GM19240 (cell line): ENCODE data around the gene MICAL2.

ENCODE experiments used
- DNase-seq: peaks from one replicate; pipeline ENCODE4 v3.0.0; 2011; ENCODE audit warnings: low spot score; ENCODE audit not compliant: insufficient read length

The MICAL2 gene, protein sequence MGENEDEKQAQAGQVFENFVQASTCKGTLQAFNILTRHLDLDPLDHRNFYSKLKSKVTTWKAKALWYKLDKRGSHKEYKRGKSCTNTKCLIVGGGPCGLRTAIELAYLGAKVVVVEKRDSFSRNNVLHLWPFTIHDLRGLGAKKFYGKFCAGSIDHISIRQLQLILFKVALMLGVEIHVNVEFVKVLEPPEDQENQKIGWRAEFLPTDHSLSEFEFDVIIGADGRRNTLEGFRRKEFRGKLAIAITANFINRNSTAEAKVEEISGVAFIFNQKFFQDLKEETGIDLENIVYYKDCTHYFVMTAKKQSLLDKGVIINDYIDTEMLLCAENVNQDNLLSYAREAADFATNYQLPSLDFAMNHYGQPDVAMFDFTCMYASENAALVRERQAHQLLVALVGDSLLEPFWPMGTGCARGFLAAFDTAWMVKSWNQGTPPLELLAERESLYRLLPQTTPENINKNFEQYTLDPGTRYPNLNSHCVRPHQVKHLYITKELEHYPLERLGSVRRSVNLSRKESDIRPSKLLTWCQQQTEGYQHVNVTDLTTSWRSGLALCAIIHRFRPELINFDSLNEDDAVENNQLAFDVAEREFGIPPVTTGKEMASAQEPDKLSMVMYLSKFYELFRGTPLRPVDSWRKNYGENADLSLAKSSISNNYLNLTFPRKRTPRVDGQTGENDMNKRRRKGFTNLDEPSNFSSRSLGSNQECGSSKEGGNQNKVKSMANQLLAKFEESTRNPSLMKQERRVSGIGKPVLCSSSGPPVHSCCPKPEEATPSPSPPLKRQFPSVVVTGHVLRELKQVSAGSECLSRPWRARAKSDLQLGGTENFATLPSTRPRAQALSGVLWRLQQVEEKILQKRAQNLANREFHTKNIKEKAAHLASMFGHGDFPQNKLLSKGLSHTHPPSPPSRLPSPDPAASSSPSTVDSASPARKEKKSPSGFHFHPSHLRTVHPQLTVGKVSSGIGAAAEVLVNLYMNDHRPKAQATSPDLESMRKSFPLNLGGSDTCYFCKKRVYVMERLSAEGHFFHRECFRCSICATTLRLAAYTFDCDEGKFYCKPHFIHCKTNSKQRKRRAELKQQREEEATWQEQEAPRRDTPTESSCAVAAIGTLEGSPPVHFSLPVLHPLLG

DNA sequence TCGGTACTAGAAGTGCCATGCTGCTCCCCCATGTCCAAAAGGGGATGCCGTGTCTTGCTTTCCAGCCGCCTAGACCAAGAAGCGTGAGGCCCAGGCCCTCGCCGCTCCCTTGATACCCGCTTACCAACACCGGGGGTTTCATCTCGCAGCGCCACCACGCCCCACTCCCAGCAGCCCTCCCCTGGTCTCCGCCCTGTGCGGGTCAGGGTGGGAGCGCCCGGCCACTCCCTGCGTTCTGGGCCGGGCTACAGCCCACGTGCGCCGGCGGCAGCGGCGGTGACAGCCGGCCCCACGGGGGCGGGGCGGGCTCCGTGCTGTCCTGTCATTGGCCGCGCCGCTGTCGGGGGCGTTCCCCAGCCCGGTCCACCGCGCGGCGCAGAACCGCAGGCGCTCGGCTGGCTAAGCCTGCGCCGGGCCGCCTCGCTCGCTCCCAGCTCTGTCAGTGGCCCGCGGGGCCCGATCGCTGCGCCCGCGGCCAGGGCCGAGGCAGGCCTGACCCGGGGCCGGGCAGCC lies at the start of gene MICAL2:
Gene MICAL2 (plus strand): TSS at position 390 of the 513 bp plus-strand sequence. CDS start 51,566 bp downstream, outside the sequence.
- DNase-seq: peak; percentile 87

DNA sequence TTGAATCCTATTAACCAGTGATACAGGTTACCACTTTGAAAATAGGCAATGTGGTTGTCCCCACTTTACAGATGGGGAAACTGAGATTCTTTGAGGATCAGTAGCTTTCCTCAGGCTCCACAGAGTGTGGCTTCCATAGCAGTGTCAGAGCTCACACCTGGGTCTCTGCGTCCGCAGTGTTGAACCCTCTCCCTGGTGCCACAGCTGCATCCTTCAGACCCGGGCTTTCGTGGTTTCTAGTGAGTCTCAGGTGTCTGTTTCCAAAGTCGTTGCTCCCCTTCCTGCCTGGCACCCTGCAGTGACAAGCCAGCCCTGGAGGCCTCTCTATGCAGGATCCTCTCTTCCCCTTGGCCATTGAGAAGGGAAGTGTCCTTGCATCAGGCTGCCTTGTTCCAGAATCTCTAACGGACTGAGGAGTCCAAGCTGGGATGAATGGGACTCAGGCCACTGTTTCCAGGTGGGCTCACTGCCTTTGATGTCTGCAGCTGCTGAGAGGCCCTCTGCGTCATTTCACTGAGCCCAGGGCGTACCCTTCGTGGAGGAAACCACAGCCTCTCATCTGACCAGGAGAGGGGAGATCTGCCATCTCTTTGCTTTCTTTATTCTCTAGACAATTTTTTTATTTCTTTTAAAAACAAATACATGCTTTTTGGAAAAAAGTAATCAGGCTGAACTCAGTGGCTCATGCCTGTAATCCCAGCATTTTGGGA lies 48.4 kb upstream of the MICAL2 start:
- no peak for DNase-seq

DNA sequence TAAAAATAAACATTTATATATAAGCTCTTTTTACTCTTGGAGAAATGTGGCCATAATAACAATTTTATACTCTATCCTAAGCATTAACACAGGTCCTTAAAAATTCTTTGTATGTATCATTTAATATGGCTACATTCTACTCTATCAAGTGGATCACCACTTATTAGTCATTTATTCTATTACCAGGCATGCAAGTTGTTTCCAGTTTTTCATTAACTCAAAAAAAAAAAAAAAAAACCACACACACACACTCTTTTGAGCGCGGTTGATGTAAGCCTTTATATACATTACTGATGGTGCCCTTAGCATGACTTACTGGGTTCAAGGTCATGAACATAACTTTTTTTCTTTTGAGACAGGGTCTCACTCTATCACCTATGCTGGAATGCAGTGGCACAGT lies 47.1 kb upstream of the MICAL2 start:
- DNase-seq: no peak

DNA sequence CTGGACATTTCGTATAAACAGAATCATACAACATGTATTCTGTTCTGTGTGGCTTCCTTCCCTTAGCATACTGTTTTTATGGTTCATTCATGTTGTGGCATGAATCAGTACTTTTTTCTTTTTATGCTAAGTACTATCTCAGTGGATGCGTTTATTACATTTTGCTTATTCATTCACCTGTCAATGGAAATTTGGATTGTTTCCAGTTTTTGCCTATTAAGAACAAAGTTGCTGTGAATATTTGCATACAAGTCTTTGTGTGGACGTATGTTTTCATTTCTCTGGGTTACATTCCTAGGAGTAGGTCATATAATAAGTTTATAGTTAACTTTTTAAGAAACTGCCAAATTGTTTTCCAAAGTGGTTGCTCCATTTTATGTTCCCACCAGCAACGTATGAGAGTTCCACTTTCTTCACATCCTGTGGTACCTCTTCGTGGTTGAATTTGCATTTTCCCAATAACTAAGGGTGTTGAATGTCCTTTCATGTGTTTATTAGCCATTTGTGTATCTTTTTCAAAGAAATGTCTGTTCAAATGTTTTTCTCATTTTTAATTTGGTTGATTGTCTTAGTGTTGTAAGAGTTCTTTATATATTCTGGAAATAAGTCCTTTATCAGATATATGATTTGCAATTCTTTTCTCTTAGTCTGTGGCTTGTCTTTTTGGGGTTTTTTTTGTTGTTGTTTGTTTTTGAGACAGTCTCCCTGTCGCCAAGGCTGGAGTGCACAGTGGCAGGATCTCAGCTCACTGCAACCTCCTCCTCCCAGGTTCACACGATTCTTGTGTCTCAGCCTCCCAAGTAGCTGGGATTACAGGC lies 46.0 kb upstream of the MICAL2 start:
- no peak for DNase-seq

DNA sequence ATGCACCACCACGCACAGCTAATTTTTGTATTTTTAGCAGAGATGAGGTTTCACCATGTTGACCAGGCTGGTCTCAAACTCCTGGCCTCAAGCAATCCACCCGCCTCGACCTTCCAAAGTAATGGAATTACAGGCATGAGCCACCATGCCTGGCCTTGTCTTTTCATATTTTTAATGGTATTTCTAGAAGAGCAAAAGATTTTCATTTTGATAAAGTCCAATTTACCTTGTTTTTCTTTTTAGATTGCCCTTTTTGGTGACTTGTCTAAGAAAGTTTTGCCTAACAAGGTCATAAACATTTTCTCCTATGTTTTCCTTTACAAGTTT lies 45.5 kb upstream of the MICAL2 start:
- DNase-seq: no peak

DNA sequence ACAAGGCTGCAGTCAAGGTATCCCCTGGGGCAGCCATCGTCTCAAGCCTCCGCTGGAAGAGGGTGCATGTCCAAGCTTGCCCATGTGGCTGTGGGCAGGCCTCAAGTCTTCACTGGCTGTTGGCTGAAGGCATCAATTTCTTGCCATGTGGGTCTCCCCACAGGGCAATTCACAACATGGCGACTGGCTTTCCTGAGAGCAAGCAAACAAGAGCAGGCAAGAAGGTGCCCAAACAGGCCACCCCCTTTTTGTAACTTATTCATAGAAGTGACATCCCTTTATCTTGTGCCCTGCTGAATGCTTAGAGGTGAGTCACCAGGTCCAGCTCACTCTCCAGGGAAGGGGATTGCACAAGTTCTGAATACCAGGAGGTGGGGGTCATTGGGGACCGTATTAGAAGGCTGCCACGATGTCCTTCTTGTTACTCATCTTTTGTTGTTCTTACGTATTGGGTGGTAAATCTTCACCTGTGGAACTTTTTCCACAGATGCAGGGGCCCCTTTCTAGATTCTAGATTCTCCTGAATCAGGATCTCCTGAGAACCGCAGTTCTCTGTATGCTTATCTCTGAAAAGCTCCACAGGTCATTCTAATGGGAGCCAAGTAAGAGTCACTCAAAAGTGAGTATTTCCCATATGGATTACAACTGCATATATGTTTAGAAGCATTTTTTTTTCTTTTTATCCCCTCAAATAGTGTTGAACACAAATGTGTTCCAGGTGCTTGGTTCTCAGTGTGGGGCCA lies 44.2 kb upstream of the MICAL2 start:
- DNase-seq: no peak

DNA sequence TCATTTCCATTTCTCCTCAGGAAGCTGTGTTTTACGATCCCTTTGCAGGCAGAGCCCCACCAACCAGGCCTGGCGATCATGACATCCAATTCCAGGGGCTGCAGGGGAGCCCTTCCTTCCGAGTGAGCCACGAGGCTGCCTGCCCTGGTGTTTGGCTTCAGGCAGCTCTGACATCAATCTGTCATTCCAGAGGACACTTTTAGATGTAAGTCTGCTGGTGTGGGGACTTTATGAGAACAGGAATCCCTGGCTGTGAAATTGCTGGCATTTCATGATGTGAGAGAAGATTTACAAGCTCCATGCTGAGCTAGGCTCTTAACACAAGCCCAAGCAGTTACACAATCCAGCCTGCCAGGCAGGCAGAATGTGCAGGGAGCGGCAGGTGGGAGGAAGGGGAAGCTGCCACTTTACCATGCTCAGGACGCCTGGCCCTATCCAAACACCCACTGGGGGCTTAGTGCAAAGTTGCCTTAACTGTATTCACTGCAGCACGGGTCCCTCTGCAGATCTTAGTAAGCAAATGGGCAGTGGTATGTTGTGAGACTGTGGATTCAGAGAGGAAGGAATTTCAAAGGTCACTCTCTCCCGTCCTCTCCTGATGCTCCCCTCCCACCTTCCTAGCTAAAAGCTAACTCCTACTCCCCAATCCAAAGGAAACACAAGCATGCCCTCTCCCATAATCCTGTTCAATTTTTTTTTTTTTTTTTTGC lies 43.4 kb upstream of the MICAL2 start:
- no peak for DNase-seq

DNA sequence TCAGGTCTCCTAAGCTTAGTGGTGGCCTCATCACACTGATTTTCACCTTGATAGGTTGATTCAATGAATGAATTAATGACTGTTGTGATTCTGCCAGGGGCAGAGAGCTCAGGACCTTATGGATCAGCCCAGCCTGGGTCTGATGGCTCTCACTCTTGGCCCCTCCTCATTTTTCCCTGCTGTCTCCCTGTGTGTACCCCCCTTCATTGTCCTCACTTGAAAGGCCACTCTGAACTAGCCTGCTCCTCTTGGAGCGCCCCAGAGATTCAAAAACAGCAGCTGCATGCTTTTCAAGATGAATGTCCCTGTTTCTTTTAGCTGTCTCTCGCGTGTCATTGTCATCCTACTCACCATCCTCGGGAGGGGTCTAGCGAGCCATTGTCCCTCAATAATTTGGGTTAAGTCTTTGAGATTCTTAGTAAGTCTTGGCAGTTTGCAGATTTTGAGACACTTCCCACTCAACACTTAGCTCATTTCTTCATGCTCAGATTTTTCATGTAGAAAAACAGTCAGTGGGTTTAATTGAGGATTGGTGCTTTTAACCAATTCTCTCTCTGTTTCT lies 42.5 kb upstream of the MICAL2 start:
- DNase-seq: no peak

DNA sequence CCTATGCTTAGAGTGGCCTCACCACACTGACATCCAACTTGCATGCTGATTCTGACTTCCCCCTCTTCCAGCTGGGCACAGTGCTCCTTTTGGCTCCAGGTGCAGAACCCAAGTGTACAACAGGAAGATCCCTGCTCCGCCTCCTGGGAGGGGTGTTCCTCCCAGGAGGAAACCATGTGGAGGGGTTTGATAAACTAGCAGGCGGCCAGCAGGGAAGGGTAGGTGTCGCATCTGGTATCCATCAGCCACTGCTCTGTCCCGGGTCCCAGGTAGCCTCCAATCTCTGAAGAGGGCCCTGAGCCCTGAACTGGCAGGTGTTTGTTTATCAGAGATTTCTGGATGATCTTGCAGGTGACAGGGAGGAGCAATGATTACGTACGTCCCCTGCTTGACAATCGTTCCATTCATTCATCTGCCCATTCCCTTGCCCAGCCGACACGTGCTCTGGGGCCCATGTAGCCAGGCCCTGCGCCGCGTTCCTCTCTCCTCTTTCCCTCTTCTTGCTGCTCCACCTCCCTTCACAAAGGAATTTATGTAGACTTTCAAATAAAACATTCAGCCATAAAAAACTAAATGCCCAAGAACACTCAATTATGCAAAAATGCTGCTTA lies 41.2 kb upstream of the MICAL2 start:
- DNase-seq: no peak

DNA sequence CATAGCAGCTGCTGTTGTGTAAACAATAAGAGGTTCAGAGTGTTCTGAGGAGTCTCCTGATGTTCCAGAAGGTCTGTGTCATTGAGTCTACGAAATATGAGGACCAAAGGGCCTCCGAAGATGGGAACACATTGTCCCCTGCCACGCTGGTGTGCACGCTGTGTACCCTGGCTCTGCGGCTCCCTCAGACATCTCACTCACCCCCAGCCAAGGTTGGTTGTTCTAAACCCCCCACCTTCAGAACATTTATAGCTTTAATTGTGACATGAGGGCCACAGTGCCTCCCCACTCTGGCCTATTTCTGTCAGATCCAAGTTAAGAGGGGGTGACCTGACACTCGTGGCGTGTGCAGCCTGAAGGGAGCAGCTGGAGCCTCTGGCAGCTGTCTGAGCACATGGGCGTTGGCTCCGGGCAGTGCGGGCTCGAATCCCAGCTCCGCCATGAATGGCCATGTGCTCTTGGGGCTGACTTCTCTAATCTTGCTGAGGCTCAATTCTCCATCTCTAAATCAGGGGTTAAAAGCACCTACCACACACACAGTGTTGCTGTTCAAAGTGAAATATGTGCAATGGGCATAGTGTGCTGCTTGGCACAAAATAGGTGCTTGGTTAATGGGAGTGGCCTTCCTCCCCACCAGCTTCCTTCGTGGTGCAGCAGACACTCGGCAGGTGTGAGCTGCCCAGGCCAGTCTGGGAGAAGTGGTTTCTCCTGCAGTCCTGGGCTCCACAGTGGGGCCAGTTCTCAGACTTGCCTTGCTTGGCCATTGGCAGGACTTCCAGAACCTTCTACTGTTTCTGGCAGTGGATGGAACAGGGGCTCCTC lies 39.7 kb upstream of the MICAL2 start:
- no peak for DNase-seq

DNA sequence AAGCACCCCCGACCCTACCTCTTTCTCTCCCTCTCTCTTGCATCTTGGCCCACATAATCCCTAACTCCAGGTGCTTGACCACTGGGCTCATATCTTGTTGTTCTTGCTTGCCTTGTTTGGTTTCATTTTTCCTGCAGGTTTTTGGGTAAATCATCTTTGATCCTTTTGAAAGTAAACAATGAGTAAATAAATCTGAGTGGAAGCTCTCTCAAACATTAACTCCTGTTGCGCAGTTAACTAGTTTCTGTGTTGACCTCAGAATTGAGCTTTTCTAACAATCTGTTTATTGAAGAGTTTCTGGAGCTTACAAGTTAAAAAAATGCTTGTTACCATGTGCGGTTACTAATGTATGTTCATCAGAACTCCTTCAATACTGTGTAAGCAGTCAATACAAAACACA lies 38.8 kb upstream of the MICAL2 start:
- no peak for DNase-seq

DNA sequence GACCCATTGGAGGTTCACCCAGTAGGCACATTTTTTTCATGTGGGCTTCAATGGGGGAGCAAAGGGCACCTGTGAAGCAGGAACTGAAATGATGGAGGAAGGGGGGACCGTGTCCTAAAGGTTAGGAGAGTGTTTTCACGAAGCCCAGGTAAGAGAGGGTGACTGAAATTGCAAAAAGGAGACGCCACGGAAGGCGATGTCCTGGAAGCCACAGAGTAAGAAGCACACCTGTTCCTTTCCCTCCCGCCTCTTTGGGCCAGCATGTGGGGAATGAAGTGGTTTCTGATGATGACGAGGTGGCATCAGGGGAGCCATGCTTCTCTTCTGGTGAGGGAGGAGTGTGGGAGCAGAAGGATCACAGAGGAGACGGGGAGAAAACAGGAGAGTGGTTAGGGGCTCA lies 37.0 kb upstream of the MICAL2 start:
- no peak for DNase-seq

DNA sequence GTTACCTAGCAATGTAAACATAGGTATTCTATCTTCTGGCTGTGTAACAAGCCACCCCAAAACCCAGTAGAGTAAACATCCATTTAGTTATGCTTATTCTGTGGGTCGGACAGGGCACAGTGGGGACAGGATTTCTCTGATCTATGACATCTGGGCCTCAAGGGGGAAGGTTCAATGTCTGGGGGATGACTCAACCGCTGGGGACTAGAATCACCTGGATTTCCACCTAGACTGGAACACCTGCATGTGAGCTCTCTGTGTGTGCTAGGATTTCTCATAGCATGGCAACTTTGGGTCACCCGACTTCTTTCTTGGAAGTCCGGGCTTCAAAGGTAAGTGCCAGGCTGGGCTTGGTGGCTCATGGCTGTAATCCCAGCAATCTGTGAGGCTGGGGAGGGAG lies 36.5 kb upstream of the MICAL2 start:
- DNase-seq: no peak

DNA sequence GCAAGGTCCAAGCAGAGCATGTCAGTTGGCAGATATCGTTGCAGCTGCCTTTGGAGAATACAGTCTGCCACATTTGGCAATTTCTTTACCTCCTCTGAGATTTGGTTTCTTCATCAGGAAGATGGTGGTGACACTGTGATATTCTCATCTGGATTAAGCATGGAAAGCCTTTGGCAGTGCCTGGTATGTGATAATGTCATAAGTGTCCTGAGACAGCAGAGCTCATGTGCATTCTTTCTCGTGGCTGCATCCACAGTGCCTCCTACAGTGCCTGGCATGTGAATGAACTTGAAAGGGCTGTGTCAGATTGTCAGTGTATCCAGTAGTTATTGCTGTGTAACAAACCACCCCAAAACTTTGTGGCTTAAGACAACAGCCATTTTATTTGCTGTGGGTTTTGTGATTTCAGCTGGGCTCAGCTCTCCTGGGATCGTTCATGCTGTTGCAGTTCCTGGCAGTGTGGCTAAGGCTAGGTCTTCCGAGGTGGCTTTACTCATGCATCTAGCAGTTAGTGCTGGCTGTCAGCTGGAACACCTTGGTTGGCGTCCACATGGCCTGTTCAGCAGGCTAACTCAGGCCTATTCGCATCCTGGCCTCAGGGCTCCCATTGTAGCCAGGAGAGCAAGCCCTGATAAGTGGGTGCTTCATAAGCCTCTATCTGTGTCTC lies 35.7 kb upstream of the MICAL2 start:
- no peak for DNase-seq

DNA sequence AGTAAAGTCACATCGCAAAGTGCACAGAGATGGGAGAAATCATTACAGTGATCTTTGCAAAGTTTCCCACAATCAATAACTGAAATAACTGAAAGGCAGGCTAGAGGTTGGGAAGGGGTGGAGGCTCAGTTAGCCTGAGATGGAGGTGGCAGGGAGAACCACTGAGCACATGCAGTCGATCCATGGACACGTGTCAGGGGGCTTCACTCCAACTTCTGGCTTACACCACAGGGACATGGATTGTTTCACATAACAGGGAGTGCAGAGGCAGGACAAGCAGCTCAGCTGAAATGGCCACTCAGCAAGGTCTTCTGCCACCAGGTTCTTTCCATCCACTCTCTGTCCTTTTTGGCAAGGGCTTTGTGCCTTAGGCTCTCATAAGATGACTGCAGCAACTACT lies 35.1 kb upstream of the MICAL2 start:
- DNase-seq: no peak

DNA sequence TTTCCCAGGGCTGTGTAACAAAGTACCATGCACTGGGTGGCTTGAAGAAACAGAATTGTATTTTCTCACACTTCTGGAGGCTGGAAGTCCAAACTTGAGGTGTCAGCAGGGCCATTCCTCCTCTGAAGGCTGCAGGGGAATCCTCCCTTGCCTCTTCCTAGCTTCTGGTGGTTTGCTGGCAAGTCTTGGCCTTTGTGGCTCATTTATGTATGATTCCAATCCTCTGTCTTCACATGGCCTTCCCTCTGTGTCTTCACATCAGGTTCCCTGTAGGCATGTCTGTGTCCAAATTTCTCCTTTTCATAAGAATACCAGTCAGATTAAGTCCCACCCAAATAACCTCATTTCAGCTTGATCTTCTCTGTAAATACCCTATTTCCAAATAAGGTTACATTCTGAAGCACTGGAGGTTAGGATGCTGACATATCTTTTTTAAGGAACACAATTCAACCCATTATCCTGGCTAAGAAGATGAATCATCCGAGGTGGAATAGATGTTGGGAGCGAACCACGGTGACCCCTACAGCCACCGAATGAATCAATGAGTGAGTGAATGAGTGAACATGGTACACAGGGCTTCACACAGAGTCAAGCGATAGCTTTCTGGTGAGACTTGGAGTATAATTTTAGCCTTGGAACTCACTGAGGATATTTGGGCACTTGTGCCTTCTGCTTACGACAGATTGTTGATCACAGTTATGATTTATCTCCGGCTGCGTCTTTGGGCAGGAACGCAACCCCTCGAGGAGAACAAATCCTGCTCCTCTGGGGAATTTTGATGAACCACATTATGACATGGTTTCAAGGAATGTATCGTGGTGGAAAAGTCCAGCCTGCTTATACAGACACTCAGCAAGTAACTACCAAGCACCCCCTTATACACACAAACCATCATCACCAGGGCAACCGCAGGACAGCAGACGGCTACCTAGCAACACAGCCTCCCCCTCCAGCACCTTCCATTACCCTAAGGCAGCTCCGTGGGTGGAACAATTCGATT lies 34.3 kb upstream of the MICAL2 start:
- no peak for DNase-seq
